Lower leg skin (tissue), 4 donors: Measurements from ENCODE around the gene CREB5. TPM values are rescaled to one million over a fixed set of nuclear protein-coding genes. Genes with fewer than 3 reads are reported as not detected.

Experiments
- DNase-seq, 2 donors: peaks; one replicate each; pipeline ENCODE4 v3.0.0-alpha.2; 2019; ENCODE audit warnings: low spot score in 2 of 2
- H3K4me3 ChIP-seq: fragments of 200-600 bp; sonication (generic); 2 replicates; pipeline ENCODE4 v1.5.1; 2017; ENCODE audit warnings: mild to moderate bottlenecking, low read depth; ENCODE audit not compliant: poor library complexity, severe bottlenecking
- CTCF ChIP-seq, 3 donors: fragments of 450-650 bp; IDR thresholded peaks; one replicate each; pipeline ENCODE4 v1.5.1; 2016; ENCODE audit warnings: antibody characterized with exemption in 3 of 3, mild to moderate bottlenecking in 3 of 3, moderate library complexity in 2 of 3
- POLR2A ChIP-seq, 2 donors: fragments of 450-650 bp; IDR thresholded peaks; one replicate each; pipeline ENCODE4 v1.6.1; 2016 to 2017; ENCODE audit warnings: antibody characterized with exemption in 2 of 2, mild to moderate bottlenecking in 1 of 2, moderate library complexity in 1 of 2
- WGBS, 2 donors: methylation state at CpG; one replicate each; pipeline ENCODE4 v1.1.5; 2018; 5-methylcytosine and 5-hydroxymethylcytosine counted together
- intact Hi-C: fragments of 100-400 bp; cut with DNase I; formaldehyde crosslinking; loops from one replicate; pipeline ENCODE4 v1.15.0; 2023; ENCODE audit warnings: low total_unique reads
- total RNA-seq, 4 donors: library from RNA; depleted of rRNA; stranded (reverse); fragments of >200 nt; gene quantifications; one replicate each; pipeline ENCODE4 v1.1.0, GENCODE V29; 2016

CREB5 gene
- total RNA-seq, 4 donors from 2014 or later = 2.5 to 15.0 (median 5.4) TPM

GRCh38 chr7:28539289-28539981, 127.1 kb downstream of the CREB5 start:
- WGBS, 2 donors = 84 to 85% methylated on average over 3 of the region's 3 CpGs

GRCh38 chr7:28542410-28542809, 130.1 kb downstream of the CREB5 start:
- no peak for DNase-seq
- no peak for TF ChIP-seq CTCF (IDR thresholded peaks at IDR 0.05)
- no peak for TF ChIP-seq POLR2A (IDR thresholded peaks at IDR 0.05)
- intact Hi-C loops = no loop called here
- 55 to 73% methylated on average over 3 of the region's 3 CpGs for WGBS, 2 donors
- no peak overlapping the region for H3K4me3 ChIP-seq

More at GRCh38 chr7:28539289-28539981, 127.1 kb downstream of the CREB5 start:
- TF ChIP-seq POLR2A (IDR thresholded peaks at IDR 0.05) (no peak), CTCF (IDR thresholded peaks at IDR 0.05) (no peak)
- H3K4me3 ChIP-seq = no peak overlapping the region
- no peak for DNase-seq
- intact Hi-C loops = no loop called here

- TF ChIP-seq POLR2A (IDR thresholded peaks at IDR 0.05) (no peak), CTCF (IDR thresholded peaks at IDR 0.05) (no peak)
- H3K4me3 ChIP-seq = no peak overlapping the region
- intact Hi-C loops = no loop called here
- no peak for DNase-seq
- 61 to 63% methylated on average over 3 of the region's 3 CpGs for WGBS, 2 donors
These were observed 132.3 kb downstream of the CREB5 start for GRCh38 chr7:28544453-28545117.

GRCh38 chr7:28546067-28546466, 133.7 kb downstream of the CREB5 start:
- H3K4me3 ChIP-seq = no peak overlapping the region
- intact Hi-C loops = no loop called here
- TF ChIP-seq POLR2A (IDR thresholded peaks at IDR 0.05) (no peak), CTCF (IDR thresholded peaks at IDR 0.05) (no peak)

GRCh38 chr7:28547115-28547514, 134.8 kb downstream of the CREB5 start:
- intact Hi-C loops = no loop called here
- 97 to 100% methylated on average over 3 of the region's 3 CpGs for WGBS, 2 donors
- no peak overlapping the region for H3K4me3 ChIP-seq
- no peak for DNase-seq
- TF ChIP-seq POLR2A (IDR thresholded peaks at IDR 0.05) (no peak), CTCF (IDR thresholded peaks at IDR 0.05) (no peak)

More at GRCh38 chr7:28546067-28546466, 133.7 kb downstream of the CREB5 start:
- DNase-seq = no peak
